Astrocyte (in vitro differentiated cells and primary cell): Measurements from ENCODE around the gene KLF11.

Source experiments
- EZH2 ChIP-seq: IDR thresholded peaks from 2 replicates; pipeline ENCODE4 v1.6.1; 2012; ENCODE audit warnings: mild to moderate bottlenecking, low read length, inconsistent platforms; ENCODE audit not compliant: insufficient read depth
- TF ChIP-seq, protein P1 (sequence below): IDR thresholded peaks from 2 replicates; pipeline ENCODE4 v1.5.1; 2011; ENCODE audit warnings: low read depth, mild to moderate bottlenecking, inconsistent platforms, low read length, moderate library complexity; ENCODE audit not compliant: insufficient read depth

DNA sequence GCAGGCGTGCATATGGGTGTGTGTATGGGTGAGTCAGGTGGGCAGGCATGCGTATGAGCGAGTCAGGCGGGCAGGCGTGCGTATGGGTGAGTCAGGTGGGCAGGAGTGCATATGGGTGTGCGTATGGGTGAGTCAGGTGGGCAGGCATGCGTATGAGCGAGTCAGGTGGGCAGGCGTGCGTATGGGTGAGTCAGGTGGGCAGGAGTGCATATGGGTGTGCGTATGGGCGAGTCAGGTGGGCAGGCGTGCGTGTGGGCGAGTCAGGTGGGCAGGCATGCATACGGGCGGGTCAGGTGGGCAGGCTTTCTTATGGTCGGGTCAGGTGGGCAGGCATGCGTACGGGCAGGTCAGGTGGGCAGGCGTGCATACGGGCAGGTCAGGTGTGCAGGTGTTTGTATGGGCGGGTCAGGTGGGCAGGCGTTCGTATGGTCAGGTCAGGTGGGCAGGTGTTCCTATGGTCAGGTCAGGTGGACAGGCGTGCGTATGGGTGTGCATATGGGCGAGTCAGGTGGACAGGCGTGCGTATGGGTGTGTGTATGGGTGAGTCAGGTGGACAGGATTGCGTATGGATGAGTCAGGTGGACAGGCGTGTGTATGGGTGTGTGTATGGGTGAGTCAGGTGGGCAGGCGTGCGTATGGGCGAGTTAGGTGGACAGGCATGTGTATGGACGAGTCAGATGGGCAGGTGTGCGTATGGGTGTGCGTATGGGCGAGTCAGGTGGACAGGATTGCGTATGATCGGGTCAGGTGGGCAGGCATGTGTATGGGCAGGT lies 28.7 kb upstream of the KLF11 start:
- TF ChIP-seq, protein P1, sequence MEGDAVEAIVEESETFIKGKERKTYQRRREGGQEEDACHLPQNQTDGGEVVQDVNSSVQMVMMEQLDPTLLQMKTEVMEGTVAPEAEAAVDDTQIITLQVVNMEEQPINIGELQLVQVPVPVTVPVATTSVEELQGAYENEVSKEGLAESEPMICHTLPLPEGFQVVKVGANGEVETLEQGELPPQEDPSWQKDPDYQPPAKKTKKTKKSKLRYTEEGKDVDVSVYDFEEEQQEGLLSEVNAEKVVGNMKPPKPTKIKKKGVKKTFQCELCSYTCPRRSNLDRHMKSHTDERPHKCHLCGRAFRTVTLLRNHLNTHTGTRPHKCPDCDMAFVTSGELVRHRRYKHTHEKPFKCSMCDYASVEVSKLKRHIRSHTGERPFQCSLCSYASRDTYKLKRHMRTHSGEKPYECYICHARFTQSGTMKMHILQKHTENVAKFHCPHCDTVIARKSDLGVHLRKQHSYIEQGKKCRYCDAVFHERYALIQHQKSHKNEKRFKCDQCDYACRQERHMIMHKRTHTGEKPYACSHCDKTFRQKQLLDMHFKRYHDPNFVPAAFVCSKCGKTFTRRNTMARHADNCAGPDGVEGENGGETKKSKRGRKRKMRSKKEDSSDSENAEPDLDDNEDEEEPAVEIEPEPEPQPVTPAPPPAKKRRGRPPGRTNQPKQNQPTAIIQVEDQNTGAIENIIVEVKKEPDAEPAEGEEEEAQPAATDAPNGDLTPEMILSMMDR = no peak
- TF ChIP-seq EZH2 = no peak
